ENCODE results near the gene ZNF438.
"Not testable (repeated sequence)": the region's sequence is repeated elsewhere in the genome, so short reads cannot be mapped to it uniquely, and the experiment has no call there.

ZNF438 gene

DNA sequence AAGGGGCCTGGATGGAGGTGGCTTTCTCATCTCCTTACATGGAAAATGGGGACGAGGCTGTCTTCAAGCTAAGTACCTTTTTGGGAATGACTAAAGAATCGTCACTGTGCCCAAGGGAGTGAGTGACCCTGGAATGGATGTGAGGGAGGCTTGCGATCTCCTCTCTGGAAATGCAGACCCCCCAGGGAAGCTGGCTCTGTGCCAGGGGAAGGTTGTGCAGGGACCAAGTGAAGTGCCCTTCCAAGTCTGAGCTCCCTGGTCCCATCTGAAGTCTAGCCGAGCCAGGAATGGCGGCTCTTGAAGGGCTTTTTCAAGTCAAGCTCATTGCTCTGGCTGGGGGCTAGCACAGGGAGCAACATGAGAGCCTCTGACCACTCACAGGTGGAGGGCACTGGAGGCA, 221.2 kb downstream of the ZNF438 start:
- Histone ChIP-seq H3K27me3 (ENCODE audit: insufficient read depth, low read length) (no peaks in the 10 kb centered on the region), H3K36me3 (ENCODE audit: insufficient read depth, low read length) (no peaks in the 10 kb centered on the region), H2AFZ (ENCODE audit: low read length, unreplicated experiment) (no peak overlapping the region), H3K79me2 (ENCODE audit: control insufficient read depth, insufficient read depth, low read length, unreplicated experiment) (no peaks in the 10 kb centered on the region), H3K4me3 (ENCODE audit: low read depth, low read length) (no peak overlapping the region), H3K27ac (ENCODE audit: low read depth, low read length) (no peak overlapping the region), H3K4me1 (ENCODE audit: control insufficient read depth, insufficient read depth, low read length, unreplicated experiment) (peaks cover 34% of the 10 kb centered on the region)

DNA sequence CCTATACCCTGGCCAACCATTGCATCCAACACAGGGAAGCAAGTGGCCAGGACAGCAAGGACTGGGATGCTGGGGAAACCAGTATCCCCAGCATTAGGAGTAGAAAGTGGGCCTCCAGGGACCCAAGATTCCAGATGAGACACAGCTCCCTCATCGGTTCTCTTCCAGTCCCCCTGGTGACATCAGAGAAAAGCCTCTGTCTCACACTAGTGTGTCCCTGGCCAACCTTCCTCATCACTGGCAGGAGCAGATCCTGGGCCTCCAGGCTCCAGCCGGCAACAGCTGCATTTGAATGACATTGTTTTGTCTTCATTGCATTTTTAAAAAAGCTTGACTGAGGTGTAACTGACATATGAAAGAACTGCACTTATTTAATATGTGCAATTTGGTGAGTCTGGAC, 224.8 kb downstream of the ZNF438 start:
- H3K4me3 ChIP-seq (ENCODE audit: low read depth, low read length) = no peak overlapping the region
- H2AFZ ChIP-seq (ENCODE audit: low read length, unreplicated experiment) = no peak overlapping the region
- H3K36me3 ChIP-seq (ENCODE audit: insufficient read depth, low read length) = no peaks in the 10 kb centered on the region
- H3K27ac ChIP-seq (ENCODE audit: low read depth, low read length) = no peak overlapping the region
- H3K4me1 ChIP-seq (ENCODE audit: control insufficient read depth, insufficient read depth, low read length, unreplicated experiment) = peaks cover 15% of the 10 kb centered on the region
- H3K27me3 ChIP-seq (ENCODE audit: insufficient read depth, low read length) = no peaks in the 10 kb centered on the region
- H3K79me2 ChIP-seq (ENCODE audit: control insufficient read depth, insufficient read depth, low read length, unreplicated experiment) = no peaks in the 10 kb centered on the region

DNA sequence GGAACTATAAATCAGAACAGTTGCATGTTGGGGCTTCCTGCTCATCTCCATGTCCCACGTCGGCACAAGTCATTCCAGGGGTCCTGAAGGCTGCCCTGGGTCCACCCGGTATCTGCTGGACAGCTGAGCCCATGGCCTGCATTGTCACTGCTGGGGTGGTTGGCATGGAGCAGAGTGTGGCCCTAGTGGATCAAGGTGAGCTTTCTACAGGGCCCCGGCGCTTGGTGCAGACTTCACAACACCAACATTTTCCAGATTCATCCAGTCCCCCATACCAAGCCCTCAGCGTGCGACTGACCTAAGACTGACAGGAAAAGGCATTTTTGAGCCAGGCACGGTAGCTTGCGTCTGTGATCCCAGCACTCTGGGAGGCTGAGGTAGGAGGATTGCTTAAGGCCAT, 226.6 kb downstream of the ZNF438 start:
- H3K27me3 ChIP-seq (ENCODE audit: insufficient read depth, low read length) = no peaks in the 10 kb centered on the region
- peaks cover 8% of the 10 kb centered on the region for H3K4me1 ChIP-seq (ENCODE audit: control insufficient read depth, insufficient read depth, low read length, unreplicated experiment)
- no peak overlapping the region for H3K4me3 ChIP-seq (ENCODE audit: low read depth, low read length)
- H3K27ac ChIP-seq (ENCODE audit: low read depth, low read length) = no peak overlapping the region
- H2AFZ ChIP-seq (ENCODE audit: low read length, unreplicated experiment) = no peak overlapping the region
- no peaks in the 10 kb centered on the region for H3K79me2 ChIP-seq (ENCODE audit: control insufficient read depth, insufficient read depth, low read length, unreplicated experiment)
- H3K36me3 ChIP-seq (ENCODE audit: insufficient read depth, low read length) = no peaks in the 10 kb centered on the region

DNA sequence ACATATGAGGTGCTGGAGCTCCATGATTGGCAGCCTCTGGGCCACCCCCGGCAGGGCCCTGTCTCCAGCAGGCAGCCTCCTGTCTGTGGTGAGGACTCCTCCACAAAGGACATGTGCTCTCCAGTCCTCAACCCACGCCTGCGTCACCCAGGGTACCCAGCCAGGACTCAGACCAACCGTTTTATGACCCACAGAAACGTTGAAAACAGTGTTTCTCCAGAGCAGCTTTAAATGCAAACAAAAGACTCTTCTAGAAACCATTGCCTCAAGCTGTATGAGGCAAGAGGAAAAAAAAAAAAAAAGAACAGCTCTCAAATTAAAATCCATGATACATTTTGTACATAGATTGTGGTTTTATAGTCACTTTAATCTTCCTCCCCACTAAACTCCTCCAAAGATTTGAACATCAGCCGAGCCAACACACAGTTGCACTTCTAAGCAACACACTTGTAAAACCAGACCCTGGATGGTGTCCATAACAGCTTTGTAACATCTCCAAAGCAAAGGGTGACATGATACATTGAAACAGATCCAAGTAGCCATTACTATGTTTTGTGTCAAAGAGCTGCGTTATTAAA, 227.1 kb downstream of the ZNF438 start:
- Histone ChIP-seq H3K27ac (ENCODE audit: low read depth, low read length) (no peak overlapping the region), H3K27me3 (ENCODE audit: insufficient read depth, low read length) (no peaks in the 10 kb centered on the region), H3K79me2 (ENCODE audit: control insufficient read depth, insufficient read depth, low read length, unreplicated experiment) (no peaks in the 10 kb centered on the region), H3K36me3 (ENCODE audit: insufficient read depth, low read length) (no peaks in the 10 kb centered on the region), H2AFZ (ENCODE audit: low read length, unreplicated experiment) (no peak overlapping the region), H3K4me3 (ENCODE audit: low read depth, low read length) (no peak overlapping the region), H3K4me1 (ENCODE audit: control insufficient read depth, insufficient read depth, low read length, unreplicated experiment) (peaks cover 8% of the 10 kb centered on the region)

DNA sequence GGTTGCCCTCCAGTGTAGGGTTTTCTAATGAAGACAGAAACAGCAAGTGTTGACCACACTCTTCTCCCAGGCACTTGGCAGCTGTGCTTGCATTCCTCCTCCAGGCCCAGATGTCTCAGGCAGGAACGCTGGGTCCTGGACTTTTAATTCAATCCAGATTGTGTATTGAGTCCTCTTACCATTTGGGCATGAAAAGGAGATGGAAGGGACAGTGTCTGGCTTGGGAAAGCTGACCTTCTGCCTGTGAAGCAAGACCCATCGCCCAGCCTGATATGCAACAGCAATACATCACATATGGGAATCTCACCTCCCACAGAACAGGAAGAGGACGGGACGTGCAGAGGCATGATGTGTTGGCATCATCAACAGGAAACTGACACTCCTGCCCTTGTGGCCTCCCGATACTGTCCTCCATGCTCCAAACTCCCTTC, 227.8 kb downstream of the ZNF438 start:
- peaks cover 8% of the 10 kb centered on the region for H3K4me1 ChIP-seq (ENCODE audit: control insufficient read depth, insufficient read depth, low read length, unreplicated experiment)
- H3K36me3 ChIP-seq (ENCODE audit: insufficient read depth, low read length) = no peaks in the 10 kb centered on the region
- no peaks in the 10 kb centered on the region for H3K79me2 ChIP-seq (ENCODE audit: control insufficient read depth, insufficient read depth, low read length, unreplicated experiment)
- no peak overlapping the region for H3K4me3 ChIP-seq (ENCODE audit: low read depth, low read length)
- H3K27me3 ChIP-seq (ENCODE audit: insufficient read depth, low read length) = no peaks in the 10 kb centered on the region
- H3K27ac ChIP-seq (ENCODE audit: low read depth, low read length) = no peak overlapping the region
- no peak overlapping the region for H2AFZ ChIP-seq (ENCODE audit: low read length, unreplicated experiment)

DNA sequence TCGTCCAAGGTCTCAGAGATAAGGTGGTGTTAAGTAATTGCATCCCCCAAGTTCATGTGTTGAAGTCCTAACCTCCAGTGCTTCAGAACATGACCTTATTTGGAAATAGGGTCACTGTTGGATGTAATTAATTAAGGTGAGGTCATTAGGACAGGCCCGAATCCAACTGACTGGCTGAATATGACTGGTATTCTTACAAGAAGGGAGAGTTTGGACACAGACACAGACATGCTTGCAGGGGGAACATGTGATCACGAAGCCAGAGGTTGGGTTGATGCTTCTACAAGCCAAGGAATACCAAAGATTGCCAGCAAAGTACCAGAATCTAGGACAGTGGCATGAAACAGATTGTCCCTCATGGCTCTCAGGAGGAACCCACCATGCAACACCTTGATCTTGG, 228.6 kb downstream of the ZNF438 start:
- no peak overlapping the region for H2AFZ ChIP-seq (ENCODE audit: low read length, unreplicated experiment)

DNA sequence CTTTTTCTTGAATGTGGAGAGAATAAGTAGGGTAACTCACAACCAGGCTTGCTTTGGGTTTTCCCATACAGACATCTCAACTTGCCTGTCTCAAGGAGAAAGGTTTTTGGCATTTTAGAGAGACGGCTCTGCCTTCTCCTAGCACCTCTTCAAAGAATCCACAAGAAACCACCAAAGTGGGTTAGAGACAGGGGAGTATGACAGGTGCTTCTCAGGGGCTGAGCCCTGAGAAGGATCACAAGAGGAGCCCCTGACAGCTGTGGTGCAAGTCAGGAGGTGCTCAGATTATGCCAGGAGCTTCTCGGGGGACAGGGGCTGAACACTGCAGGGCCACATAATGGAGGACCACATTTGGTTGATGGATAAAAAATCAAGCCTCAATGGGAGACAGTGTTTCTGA, 231.3 kb downstream of the ZNF438 start:
- Histone ChIP-seq H3K4me1 (ENCODE audit: control insufficient read depth, insufficient read depth, low read length, unreplicated experiment) (peaks cover 8% of the 10 kb centered on the region), H3K36me3 (ENCODE audit: insufficient read depth, low read length) (no peaks in the 10 kb centered on the region), H3K27ac (ENCODE audit: low read depth, low read length) (no peak overlapping the region), H3K4me3 (ENCODE audit: low read depth, low read length) (no peak overlapping the region), H3K79me2 (ENCODE audit: control insufficient read depth, insufficient read depth, low read length, unreplicated experiment) (no peaks in the 10 kb centered on the region), H2AFZ (ENCODE audit: low read length, unreplicated experiment) (no peak overlapping the region), H3K27me3 (ENCODE audit: insufficient read depth, low read length) (no peaks in the 10 kb centered on the region)

More for the DNA sequence above, 228.6 kb downstream of the ZNF438 start:
- H3K27me3 ChIP-seq (ENCODE audit: insufficient read depth, low read length) = no peaks in the 10 kb centered on the region
- H3K4me1 ChIP-seq (ENCODE audit: control insufficient read depth, insufficient read depth, low read length, unreplicated experiment) = peaks cover 8% of the 10 kb centered on the region
- no peaks in the 10 kb centered on the region for H3K79me2 ChIP-seq (ENCODE audit: control insufficient read depth, insufficient read depth, low read length, unreplicated experiment)
- no peak overlapping the region for H3K27ac ChIP-seq (ENCODE audit: low read depth, low read length)
- no peaks in the 10 kb centered on the region for H3K36me3 ChIP-seq (ENCODE audit: insufficient read depth, low read length)
- no peak overlapping the region for H3K4me3 ChIP-seq (ENCODE audit: low read depth, low read length)

DNA sequence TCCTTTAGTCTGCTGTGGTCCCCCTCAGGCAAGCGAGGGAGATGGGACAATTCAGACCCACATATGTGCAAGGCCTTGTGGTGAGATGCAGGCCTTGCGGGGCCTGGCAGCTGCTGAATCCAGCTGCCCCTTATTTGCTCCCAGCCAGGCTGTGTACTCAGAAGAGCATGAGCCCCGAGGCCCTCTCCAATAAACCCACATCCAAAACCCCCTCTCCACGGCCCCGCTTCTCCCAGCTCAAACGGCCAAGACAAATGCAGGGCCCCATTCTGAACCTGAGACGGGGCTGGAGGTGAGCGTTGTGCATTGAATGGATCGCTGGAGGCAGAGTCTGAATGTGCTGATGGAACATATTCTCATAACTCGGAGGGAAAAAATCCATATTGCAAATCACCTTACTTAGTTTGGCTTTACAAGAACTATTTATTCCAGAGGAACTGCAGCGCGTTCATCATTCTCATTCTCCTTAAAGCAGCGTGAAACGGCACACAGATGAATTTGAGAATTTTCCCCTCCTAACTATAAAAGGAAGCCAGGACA, 232.9 kb downstream of the ZNF438 start:
- H3K27ac ChIP-seq (ENCODE audit: low read depth, low read length) = no peak overlapping the region
- H3K27me3 ChIP-seq (ENCODE audit: insufficient read depth, low read length) = no peaks in the 10 kb centered on the region
- no peak overlapping the region for H2AFZ ChIP-seq (ENCODE audit: low read length, unreplicated experiment)
- H3K4me3 ChIP-seq (ENCODE audit: low read depth, low read length) = no peak overlapping the region
- no peaks in the 10 kb centered on the region for H3K36me3 ChIP-seq (ENCODE audit: insufficient read depth, low read length)
- no peaks in the 10 kb centered on the region for H3K79me2 ChIP-seq (ENCODE audit: control insufficient read depth, insufficient read depth, low read length, unreplicated experiment)
- peaks cover 2% of the 10 kb centered on the region for H3K4me1 ChIP-seq (ENCODE audit: control insufficient read depth, insufficient read depth, low read length, unreplicated experiment)

DNA sequence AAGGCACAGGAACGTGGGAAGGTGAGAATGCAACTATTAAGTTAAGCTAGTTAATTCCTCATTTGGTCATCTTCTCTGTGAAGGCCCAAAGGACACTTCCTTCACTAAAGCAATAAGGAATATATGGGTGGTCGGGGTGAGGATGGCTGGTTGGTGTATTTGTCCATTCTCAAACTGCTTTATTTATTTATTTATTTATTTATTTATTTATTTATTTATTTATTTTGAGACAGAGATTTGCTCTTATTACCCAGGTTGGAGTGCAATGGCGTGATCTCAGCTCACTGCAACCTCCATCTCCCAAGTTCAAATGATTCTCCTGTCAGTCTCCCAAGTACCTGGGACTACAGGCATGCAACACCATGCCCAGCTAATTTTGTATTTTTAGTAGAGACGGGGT, 236.6 kb downstream of the ZNF438 start:
- not testable (repeated sequence) for H3K27ac ChIP-seq (ENCODE audit: low read depth, low read length); H3K36me3 ChIP-seq (ENCODE audit: insufficient read depth, low read length); H2AFZ ChIP-seq (ENCODE audit: low read length, unreplicated experiment); H3K79me2 ChIP-seq (ENCODE audit: control insufficient read depth, insufficient read depth, low read length, unreplicated experiment); H3K4me1 ChIP-seq (ENCODE audit: control insufficient read depth, insufficient read depth, low read length, unreplicated experiment); H3K27me3 ChIP-seq (ENCODE audit: insufficient read depth, low read length); H3K4me3 ChIP-seq (ENCODE audit: low read depth, low read length)
